Stimulated activated CD8-positive, alpha-beta memory T cell treated with anti-CD3 and anti-CD28 coated beads, Interleukin-12 subunit alpha, Interleukin-12 subunit beta, amount 100 ng/mL, for 24 hours (primary cell): ENCODE data around the gene FITM1.
A peak's percentile ranks its signal among the peaks of the same experiment; 100 is the strongest.
"Not testable (repeated sequence)": the region's sequence is repeated elsewhere in the genome, so short reads cannot be mapped to it uniquely, and the experiment has no call there.

Experiments
- DNase-seq: peaks from one replicate; pipeline ENCODE4 v3.0.0-alpha.2; 2020; ENCODE audit errors: extremely low read depth

Gene FITM1

DNA sequence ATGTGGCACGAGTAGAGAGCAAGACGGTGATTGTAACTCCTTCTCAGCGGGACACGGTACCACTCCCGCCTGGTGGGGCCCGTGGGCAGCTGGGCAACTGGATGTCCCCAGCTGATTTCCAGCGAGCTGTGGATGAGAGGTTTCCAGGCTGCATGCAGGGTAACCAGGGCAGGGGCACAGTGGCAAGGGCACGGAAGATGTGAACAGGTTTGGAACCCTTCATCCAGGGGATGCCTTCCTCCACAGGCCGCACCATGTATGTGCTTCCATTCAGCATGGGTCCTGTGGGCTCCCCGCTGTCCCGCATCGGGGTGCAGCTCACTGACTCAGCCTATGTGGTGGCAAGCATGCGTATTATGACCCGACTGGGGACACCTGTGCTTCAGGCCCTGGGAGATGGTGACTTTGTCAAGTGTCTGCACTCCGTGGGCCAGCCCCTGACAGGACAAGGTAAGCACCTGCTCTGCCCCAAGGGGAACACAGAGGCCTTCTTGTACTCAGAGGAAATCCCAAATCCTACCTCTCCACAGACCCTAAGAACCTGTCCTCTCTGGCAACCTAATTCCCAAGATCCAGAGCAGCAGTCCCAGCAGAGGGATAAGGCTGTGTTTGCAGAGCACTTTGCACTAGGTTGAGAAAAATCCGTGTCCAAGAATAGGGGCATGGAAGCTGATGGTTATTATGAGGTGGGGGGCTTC lies 32.1 kb upstream of the FITM1 start:
- DNase-seq: no peak

DNA sequence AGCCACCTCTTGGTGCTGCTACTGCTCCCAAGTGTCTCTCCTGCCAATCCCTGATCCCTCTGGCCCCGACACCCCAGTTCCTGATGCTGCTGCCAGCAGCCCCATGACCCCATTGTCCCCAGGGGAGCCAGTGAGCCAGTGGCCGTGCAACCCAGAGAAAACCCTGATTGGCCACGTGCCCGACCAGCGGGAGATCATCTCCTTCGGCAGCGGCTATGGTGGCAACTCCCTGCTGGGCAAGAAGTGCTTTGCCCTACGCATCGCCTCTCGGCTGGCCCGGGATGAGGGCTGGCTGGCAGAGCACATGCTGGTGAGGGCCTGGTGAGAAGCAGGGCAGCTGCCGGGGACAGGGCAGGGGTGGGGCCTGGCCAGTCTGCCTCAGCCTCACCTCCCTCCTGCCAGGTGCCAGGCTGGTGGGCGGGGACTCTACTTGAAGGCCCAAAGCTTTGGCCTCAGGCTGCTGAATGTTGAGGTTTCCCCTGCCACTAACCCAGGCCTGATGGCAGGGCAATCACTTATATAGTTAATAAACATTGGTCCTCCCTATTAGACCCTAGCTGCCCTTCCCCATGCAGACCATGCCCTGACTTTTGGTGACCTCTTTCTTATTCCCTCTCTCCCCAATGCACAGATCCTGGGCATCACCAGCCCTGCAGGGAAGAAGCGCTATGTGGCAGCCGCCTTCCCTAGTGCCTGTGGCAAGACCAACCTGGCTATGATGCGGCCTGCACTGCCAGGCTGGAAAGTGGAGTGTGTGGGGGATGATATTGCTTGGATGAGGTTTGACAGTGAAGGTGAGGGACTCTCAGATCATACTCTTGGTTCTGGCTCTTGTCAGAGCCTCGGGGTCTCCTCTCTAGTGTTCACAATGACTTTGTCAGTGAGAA lies 31.3 kb upstream of the FITM1 start:
- no peak for DNase-seq

DNA sequence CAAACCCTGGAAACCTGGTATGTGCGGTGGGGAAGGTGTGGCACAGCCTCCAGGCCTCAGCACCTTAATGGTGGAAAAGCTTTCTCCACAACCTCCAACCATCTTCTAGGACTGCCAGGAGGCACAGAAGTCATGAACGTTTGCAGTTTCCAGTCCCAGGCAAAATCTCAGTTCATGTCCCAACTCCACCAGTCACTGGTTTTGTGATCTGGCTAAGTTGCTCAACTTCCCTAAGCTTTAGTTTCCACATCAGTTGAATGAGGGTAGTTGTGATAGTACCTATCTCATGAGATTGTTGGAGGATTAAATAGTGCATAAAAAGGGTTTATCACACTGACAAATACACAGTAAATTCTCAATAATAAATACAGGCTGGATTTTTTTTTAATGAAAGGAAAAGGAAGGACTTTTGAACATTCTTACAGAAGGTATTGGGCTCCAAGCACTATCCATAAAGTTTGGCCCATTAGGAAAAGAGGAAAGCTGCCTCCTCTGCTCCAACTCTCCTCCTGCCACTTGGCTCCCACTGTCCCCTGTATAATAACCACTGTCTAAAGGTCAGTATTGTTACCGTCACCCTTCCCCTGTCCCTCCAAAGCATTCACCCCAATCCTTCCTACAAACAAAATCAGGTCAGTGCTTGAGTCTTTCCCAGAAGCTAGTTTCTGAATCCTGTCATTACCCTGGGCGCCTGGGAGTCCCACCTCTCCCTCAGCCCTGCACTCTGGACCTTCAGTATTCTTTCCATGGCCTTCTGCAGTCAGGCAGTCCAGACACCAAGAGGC lies 30.1 kb upstream of the FITM1 start:
- DNase-seq: no peak

DNA sequence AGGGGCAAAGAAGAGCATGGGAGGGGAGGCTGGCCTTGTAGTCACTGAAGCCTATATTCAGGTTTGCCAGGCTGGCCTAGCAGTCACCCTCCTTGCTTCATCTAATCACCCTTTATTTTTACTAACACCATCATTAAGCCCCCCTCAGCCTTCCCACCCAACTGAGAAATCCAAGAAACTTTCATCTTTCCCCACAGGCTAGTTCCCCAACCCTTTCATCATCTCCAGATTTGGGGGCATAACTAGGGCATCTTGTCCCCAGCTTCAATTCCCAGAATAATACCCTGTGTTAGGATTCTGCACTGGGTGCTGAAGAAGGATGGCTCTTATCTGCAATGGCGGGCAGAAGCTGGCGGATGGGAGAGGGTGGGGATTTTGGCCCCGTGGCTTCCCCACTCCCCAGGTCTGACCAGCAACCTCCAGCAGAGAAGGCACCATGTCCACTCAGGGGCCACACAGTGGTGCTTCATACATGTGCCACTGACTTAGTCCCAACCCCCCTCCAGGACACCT lies 29.4 kb upstream of the FITM1 start:
- DNase-seq: no peak

DNA sequence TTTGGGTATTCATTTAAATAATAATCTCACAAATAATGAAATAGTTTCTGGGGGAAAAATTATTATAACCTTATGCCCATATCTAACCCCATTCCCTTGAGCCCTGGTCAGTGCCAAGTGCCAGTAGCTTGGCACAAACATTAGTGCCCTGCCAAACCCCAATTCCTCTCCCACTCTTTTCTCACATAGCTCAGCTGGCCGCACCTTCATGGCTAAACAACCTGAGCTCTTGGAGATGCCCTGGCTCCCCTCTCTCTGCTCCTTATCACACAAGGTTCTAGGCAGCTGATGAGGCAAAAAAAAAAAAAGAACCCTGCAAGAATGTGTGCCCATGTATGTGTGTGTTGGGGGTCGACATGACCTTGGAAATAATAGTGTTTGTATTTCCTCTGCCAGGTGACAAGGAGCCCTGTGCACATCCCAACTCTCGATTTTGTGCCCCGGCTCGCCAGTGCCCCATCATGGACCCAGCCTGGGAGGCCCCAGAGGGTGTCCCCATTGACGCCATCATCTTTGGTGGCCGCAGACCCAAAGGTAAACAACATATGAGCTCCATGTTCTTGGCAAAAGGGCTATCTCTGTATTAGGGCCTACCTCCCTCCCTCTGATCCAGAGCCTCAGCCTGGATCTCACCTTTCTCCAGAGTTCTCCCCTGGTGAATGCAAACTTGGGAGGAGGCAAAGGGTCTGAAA lies 28.0 kb upstream of the FITM1 start:
- no peak for DNase-seq

DNA sequence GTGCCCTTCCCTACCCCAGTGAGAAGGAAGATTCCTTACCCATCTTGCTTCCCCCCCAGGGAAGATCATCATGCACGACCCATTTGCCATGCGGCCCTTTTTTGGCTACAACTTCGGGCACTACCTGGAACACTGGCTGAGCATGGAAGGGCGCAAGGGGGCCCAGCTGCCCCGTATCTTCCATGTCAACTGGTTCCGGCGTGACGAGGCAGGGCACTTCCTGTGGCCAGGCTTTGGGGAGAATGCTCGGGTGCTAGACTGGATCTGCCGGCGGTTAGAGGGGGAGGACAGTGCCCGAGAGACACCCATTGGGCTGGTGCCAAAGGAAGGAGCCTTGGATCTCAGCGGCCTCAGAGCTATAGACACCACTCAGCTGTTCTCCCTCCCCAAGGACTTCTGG lies 27.0 kb upstream of the FITM1 start:
- DNase-seq: no peak

DNA sequence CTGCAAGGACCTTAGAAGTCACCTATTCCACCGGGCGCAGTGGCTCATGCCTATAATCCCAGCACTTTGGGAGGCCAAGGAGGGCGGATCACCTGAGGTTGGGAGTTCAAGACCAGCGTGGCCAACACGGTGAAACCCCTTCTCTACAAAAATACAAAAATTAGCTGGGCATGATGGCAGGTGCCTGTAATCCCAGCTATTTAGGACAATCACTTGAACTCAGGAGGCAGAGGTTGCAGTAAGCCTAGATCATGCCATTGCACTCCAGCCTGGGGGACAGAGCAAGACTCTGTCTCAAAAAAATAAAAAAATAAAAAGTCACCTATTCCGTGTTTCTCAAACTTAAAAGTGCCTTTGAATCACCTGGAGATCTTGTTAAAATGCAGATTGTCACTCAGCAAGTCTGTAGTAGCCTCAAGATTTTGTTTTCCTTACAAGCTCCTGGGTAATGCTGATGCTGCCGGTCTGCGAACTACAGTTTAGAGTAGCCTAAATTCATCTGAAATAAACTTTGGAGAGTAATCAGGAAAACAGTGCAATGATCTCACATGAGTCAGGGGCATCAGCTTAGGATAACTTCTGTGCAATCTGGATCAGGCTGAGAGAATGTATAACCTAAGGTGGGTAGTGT lies 24.7 kb upstream of the FITM1 start:
- DNase-seq: not testable (repeated sequence)

DNA sequence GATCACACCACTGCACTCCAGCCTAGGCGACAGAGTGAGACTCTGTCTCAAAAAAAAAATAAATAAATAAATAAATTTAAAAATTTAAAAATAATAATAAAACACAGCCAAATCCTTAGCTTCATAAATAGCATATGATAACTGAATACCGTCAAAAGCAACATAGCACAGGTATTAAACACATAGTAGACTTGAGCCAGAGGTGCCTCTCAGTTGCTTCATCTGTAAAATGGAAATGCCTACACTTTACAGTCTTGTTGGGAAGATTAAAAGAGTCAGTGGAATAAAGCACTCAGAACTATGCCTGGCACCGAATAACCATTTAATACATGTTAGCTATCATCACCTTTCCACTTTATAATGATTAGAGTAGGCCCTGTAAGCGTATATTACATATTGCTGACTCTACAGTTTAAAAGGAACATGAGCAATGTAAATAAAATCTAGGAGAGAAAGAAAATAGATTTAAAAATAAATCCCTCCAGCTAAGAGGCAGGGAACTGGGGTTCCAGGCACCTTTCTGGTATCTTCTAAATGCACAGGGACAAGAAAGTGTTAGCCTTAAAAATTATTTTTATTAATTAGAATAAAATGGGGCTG lies 23.7 kb upstream of the FITM1 start:
- no peak for DNase-seq

DNA sequence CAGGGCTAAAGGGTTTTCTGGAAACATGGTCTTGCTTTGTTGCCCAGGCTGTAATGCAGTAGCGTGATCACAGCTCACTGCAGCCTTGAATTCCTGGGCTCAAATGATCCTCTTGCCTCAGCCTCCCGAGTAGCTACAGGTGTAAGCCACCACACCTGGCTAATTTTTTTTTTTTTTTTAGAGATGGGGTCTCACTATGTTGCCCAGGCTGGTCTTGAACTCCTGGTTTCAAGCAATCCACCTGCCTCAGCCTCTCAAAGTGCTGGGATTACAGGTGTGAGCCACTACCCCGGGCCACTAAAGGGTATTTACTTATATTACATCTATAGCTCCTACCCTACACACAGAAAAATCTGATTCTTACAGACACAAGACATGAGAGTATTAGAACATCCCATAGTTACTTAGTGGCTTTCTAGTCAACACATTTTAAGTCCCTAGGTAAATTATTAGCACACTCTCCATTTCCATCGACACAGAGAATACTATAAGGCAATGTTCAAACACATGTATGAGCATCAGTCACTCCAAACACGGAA lies 22.1 kb upstream of the FITM1 start:
- no peak for DNase-seq

DNA sequence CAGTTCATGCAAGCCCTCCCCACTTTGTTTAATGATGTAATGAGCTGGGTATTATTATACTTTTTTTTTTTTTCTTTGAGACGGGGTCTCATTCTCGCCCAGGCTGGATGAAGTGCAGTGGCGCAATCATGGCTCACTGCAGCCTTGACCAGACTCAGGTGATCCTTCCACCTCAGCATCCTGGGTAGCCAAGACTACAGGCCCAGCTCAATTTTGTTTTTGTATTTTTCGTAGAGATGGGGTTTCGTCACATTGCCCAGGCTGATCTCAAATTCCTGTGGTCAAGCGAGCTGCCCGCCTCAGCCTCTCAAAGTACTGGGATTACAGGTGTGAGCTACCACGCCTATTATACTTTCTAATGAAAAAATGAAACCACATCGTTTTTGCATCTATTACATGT lies 20.4 kb upstream of the FITM1 start:
- DNase-seq: no peak

DNA sequence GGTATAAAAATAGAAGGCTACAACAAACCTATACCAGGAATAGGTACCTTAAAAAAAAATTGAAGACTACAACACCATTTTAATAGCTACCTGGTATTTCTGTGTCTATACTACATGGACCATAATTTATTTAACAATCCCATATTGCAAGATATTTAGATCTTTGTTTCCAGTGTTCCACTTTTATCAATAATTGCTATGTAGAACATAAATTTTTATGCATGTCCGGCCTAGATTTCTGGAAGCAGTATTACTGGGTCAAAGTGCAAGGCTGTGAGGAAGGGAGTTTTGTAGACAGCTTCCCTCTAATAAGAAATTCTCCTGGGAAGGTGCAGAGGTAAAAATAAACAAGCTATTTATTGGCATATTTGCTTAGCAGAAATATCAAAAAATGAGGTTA lies 19.9 kb upstream of the FITM1 start:
- no peak for DNase-seq

DNA sequence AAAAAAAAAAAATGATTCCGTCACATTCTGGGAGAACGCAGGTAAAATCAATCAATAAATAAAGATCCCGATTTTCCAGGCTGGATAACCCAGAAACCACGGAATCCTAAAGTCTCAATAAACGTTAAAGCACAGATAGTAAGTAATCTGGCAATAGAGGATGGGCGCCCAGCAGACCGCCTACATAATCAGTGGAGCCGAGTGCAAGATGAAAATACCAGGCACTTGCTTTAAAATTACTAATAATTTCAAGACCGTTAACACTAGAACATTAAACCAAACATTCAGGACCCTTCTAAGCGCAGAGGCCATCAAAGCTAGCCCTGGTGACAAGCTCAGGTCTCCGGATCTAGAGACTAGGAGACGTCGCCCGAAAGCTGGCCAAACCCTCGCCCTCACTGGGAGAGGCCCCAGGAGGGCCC lies 17.1 kb upstream of the FITM1 start:
- no peak for DNase-seq

DNA sequence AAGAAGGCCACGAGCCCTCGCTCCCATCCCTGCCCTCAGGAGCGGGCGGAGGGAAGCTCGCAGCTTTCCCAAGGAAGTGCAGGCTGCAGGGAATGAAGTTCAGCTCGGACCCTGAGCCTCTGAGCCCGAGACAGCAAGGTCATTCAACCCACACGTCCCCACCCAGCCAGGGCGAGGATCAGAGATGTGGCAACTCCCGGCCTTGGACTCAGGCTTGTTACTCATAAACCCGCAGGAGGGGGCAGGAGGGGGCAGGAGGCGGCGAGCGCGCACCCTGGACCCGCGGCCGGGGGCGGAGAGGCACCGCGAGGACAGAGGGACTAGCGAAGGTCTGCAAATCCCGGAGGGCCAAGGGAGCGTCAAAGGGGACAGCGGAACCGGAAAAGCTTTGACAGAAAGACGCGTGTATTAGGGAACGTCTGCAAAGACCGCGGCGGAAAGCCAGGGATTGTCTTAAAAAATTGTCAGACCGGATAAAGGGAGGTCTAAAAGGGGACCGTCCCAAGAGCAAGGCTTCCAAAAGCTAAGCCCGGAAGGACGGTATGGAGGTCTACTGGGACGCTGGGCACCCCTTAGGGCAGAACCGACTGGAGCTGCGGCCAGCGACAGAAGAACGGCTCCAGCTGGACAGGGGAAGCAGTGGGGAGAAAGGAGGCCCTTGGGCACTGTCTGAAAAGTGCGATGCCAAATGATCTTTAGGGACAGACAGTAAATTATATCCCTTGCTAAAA lies 16.5 kb upstream of the FITM1 start:
- peak; percentile 52 for DNase-seq

DNA sequence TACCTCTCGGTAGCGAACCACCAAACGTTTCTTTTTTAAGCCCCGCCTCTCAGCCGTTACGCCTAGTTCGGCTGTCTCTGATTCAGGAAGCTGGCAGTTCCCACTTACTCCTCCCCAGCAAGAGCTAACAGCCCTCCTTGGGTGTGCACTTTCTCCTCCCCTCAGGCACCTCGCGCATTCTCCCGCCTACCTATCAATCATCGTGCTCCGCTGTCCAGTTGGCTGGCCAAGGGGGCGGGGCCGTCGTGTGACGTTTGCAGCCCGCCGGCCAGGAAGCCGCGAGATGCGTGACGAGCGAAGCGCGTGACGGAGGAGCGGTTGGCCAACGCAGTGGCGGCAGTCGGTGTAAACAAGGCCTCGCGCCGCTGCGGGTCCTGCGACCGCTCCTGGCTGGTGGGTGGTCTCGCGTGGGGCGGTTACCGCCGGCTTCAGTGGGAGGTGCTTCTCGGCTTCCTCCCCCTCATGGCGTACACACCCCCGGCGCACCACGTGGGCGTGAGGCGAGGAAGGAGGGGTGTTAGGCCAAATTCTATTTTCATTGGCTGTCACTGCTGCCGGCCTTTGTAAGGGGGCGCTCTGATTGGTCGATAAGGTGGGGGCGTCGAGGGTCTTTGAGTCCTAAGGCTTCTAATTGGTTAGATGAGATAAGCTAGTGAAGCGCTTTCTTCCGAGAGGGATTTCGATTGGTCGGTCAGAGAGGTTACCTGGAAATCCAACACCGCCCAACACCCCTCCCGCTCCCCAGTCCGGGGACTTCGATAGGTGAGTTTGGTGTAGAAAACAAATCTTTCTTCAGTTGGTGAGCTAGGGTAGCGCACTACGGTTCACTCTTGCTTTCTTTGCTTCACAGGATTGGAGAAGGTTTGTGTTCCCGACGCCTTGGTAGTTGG lies 15.7 kb upstream of the FITM1 start, which contains the start of the genes DCAF11 and NRL:
DCAF11 (plus strand) TSS at position 246 of the 890 bp plus-strand sequence. CDS start 818 bp downstream, outside the sequence.
NRL (minus strand) TSS at position 418 of the 890 bp plus-strand sequence. CDS start 32,101 bp downstream, outside the sequence.
- peak; percentile 93 for DNase-seq

DNA sequence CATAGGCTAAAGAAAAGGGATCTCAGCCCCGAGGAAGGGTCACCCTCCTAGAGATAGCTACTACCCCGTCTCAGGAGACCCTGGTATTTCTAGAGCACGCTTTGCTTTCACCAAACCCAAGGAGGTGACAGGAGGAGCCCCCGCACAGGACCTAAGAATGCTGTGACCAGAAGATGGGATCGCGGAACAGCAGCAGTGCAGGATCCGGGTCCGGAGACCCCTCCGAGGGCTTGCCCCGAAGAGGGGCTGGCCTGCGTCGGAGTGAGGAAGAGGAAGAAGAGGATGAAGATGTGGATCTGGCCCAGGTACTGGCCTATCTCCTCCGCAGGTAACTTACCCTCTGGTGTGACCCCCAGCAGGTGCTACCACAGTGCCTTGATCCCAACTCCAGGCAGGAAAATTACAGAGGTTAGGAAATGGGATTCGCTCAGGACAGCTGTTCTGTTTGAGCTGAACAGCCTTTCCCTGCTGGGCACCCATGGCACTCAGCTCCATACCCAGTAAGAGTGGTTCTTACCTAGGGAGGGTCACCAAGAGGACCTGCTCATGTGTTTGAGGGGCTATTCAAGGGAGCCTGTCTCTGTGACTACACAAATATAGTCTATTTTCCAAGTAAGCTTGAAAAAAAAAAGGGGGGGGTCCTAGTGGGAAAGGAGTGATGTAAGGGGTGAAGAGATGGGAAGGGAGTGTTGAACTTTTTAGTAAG lies 14.9 kb upstream of the FITM1 start:
- no peak for DNase-seq

DNA sequence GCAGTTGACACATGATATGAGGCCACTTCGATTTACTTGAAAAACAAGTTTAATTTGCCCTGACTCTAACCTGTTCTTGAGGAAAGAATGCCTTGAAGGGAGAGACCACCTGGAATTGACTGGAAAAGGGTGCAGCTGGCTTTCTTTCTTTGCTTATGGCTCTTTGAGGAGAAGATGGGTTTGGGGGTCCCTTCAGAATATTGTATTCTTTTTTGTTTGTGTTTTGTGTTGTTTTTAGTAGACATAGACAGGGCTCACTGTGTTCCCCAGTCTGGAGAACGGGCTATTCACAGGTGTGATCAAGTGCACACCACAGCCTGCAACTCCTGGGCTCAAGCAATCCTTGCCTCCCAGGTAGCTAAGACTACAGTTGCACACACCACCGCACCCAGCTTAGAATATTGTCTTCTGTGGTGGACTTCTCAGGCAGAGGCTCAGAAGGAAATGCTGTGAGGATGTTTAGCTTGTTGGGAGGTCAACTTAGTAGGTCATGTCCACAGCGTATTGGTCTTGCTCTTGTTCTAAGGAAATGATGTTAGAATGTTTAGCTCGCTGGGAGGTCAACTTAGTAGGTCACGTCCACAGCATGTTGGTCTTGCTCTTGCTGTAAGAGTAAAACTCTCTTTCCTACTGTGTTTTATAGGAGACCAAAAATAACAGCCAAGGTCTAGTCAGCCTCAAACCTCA lies 14.2 kb upstream of the FITM1 start:
- no peak for DNase-seq

DNA sequence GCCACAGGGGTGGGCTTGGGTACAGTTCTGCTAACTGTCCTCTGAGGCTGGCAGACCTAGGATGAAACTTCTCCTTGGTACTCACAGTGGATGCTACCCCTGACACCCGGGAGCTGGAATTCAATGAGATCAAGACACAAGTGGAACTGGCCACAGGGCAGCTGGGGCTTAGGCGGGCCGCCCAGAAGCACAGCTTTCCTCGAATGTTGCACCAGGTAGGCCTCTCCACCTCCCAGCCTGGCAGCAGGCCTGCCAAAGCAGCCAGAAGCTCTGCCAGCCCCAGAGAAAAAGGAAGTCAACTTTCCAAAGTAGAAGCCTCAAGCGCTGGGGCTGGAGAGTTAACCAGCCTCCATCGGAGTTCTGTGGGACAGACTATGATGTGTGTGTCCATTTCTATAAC lies 13.3 kb upstream of the FITM1 start:
- no peak for DNase-seq
